Caco-2 (cell line): ENCODE data around the gene GSG1L. TPM values are rescaled to one million over a fixed set of nuclear protein-coding genes. Genes with fewer than 3 reads are reported as not detected.
"Not testable (repeated sequence)": the region's sequence is repeated elsewhere in the genome, so short reads cannot be mapped to it uniquely, and the experiment has no call there.

ENCODE experiments used
- BruUV-seq: library from RNA; stranded (reverse); fragments of 400-500 nt; replicated peaks from 2 replicates; lab custom pipeline; 2021; lab: Mats Ljungman, UMichigan
- CTCF ChIA-PET: fragments of 300-600 bp; sonication (Branson Sonifier 250); formaldehyde crosslinking; loops from one replicate; lab custom pipeline; 2022; ENCODE audit warnings: antibody characterized with exemption; lab: Charles Lee
- POLR2A ChIA-PET: fragments of 300-600 bp; sonication (Branson Sonifier 250); formaldehyde crosslinking; loops from one replicate; lab custom pipeline; 2022; ENCODE audit warnings: antibody characterized with exemption; lab: Charles Lee
- DNase-seq, 2 experiments: peaks; one replicate each; pipeline versions ENCODE4 v3.0.0 to v3.0.0-alpha.2; 2020 to 2022
- H3K27me3 ChIP-seq: replicated peaks from 2 replicates; pipeline ENCODE4 v1.6.0; 2011; ENCODE audit warnings: low read length; ENCODE audit not compliant: control insufficient read depth, insufficient read depth
- H3K36me3 ChIP-seq: 2 replicates; pipeline ENCODE4 v1.5.1; 2011; ENCODE audit warnings: low read length; ENCODE audit not compliant: control insufficient read depth, insufficient read depth
- H3K4me1 ChIP-seq: fragments of 250-450 bp; sonication (Bioruptor Pico); 2 replicates; pipeline ENCODE4 v1.5.1; 2020; ENCODE audit warnings: mild to moderate bottlenecking
- H3K4me3 ChIP-seq: 2 replicates; pipeline ENCODE4 v1.5.1; 2011; ENCODE audit warnings: low read depth, mild to moderate bottlenecking, control low read depth, low read length
- H3K9me3 ChIP-seq: fragments of 250-450 bp; sonication (Bioruptor Pico); 2 replicates; pipeline ENCODE4 v1.5.1; 2020; ENCODE audit warnings: mild to moderate bottlenecking, moderate library complexity
- H3K27ac Mint-ChIP-seq: one replicate; pipeline ENCODE4 v1.8.0; 2022; ENCODE audit warnings: mixed read lengths; ENCODE audit not compliant: unreplicated experiment
- H3K27me3 Mint-ChIP-seq: one replicate; pipeline ENCODE4 v1.8.0; 2022; ENCODE audit warnings: mixed read lengths; ENCODE audit not compliant: insufficient read depth, unreplicated experiment
- H3K36me3 Mint-ChIP-seq: one replicate; pipeline ENCODE4 v1.8.0; 2022; ENCODE audit warnings: mild to moderate bottlenecking, mixed read lengths; ENCODE audit not compliant: insufficient read depth, unreplicated experiment
- H3K4me1 Mint-ChIP-seq: one replicate; pipeline ENCODE4 v1.8.0; 2022; ENCODE audit warnings: low read depth, mixed read lengths; ENCODE audit not compliant: unreplicated experiment
- H3K4me3 Mint-ChIP-seq: one replicate; pipeline ENCODE4 v1.8.0; 2022; ENCODE audit warnings: mild to moderate bottlenecking, moderate library complexity, mixed read lengths; ENCODE audit not compliant: unreplicated experiment
- H3K9me3 Mint-ChIP-seq: one replicate; pipeline ENCODE4 v1.8.0; 2022; ENCODE audit warnings: mixed read lengths; ENCODE audit not compliant: unreplicated experiment
- intact Hi-C: fragments of 100-400 bp; cut with micrococcal nuclease; formaldehyde crosslinking; loops from one replicate; pipeline ENCODE4 v1.10.0; 2022; ENCODE audit not compliant: unreplicated experiment
- total RNA-seq: library from RNA; stranded (reverse); gene quantifications from 2 replicates; pipeline ENCODE4 v1.2.3, GENCODE V29; 2022
- TF ChIP-seq, protein P1 (sequence below), 2 experiments: fragments of 200-600 bp in 1 of 2; IDR thresholded peaks; 1 replicate in 1 of 2; 2 replicates in 1 of 2; pipeline versions ENCODE4 v1.5.1 to v1.8.0; 2011 to 2022; ENCODE audit warnings: antibody characterized with exemption in 1 of 2, control low read depth in 1 of 2, inconsistent platforms in 1 of 2, low read depth in 1 of 2, low read length in 1 of 2, mild to moderate bottlenecking in 1 of 2, moderate library complexity in 1 of 2; ENCODE audit not compliant: insufficient read depth in 1 of 2, severe bottlenecking in 1 of 2, unreplicated experiment in 1 of 2

The GSG1L gene
- total RNA-seq, 1 experiment from 2014 or later, result not detected

DNA sequence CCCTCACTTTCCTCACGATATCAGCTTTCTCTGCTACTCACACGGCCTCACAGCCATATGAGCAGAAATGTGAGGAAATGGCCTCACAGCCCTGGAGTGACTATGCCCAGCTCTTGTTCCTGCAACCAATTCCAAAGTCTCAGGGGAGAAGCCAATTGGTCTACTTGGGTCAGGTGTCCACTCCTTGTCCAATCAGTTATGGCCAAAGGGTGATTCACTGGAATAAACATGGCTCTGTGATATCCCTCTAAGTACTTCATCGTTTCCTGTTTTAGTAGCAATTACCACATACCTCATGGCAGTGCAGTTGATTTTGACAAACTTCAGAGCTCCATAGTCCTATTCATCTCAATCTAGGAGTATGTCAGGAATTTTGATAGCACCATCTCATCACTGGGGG lies 318.2 kb downstream of the GSG1L start:
- CTCF ChIA-PET, result no interaction called here
- no peak overlapping the region for H3K4me3 Mint-ChIP-seq
- POLR2A ChIA-PET, result no interaction called here
- Histone ChIP-seq H3K27me3 (no peaks in the 10 kb centered on the region), H3K4me1 (no peaks in the 10 kb centered on the region), H3K36me3 (no peaks in the 10 kb centered on the region), H3K4me3 (no peak overlapping the region), H3K9me3 (peaks cover 5% of the 10 kb centered on the region; the same call in 1 of the 2 replicates)
- intact Hi-C loops, result no loop called here
- peaks cover 11% of the 10 kb centered on the region for H3K36me3 Mint-ChIP-seq
- H3K4me1 Mint-ChIP-seq, result peaks cover 12% of the 10 kb centered on the region
- TF ChIP-seq, protein P1, sequence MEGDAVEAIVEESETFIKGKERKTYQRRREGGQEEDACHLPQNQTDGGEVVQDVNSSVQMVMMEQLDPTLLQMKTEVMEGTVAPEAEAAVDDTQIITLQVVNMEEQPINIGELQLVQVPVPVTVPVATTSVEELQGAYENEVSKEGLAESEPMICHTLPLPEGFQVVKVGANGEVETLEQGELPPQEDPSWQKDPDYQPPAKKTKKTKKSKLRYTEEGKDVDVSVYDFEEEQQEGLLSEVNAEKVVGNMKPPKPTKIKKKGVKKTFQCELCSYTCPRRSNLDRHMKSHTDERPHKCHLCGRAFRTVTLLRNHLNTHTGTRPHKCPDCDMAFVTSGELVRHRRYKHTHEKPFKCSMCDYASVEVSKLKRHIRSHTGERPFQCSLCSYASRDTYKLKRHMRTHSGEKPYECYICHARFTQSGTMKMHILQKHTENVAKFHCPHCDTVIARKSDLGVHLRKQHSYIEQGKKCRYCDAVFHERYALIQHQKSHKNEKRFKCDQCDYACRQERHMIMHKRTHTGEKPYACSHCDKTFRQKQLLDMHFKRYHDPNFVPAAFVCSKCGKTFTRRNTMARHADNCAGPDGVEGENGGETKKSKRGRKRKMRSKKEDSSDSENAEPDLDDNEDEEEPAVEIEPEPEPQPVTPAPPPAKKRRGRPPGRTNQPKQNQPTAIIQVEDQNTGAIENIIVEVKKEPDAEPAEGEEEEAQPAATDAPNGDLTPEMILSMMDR (IDR thresholded peaks at IDR 0.05; ENCODE audit: insufficient read depth in 1 of 2, low read depth in 1 of 2, low read length in 1 of 2, severe bottlenecking in 1 of 2, unreplicated experiment in 1 of 2), result no peak
- BruUV-seq, result no TSS peak
- DNase-seq, result peak in 1 of 2 experiments; percentile 23
- no peaks in the 10 kb centered on the region for H3K9me3 Mint-ChIP-seq
- no peaks in the 10 kb centered on the region for H3K27me3 Mint-ChIP-seq
- H3K27ac Mint-ChIP-seq, result peak overlapping the region; percentile 83

DNA sequence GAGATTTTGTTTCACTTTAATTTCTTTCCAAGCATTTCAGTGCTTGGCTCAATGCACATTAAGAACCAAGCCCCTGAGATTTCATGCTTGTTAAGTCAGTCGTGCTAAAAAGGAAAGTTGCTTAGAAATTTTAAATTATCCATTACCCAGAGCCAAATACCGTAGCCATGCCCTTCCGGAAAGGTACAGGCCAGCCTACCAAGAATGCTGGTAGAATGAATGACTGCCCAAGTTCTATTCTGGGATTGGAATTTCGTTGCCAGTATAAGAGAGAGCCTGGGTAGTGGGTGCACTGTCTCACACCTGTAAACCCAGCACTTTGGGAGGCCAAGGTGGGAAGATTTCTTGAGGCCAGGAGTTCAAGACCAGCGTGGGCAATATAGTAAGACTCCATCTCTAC lies 319.6 kb downstream of the GSG1L start:
- no TSS peak for BruUV-seq
- intact Hi-C loops, result no loop called here
- no peak overlapping the region for H3K4me3 Mint-ChIP-seq
- H3K4me1 Mint-ChIP-seq, result peaks cover 10% of the 10 kb centered on the region
- H3K27ac Mint-ChIP-seq, result no peak overlapping the region
- Histone ChIP-seq H3K27me3 (no peaks in the 10 kb centered on the region), H3K4me3 (no peak overlapping the region), H3K9me3 (peaks cover 5% of the 10 kb centered on the region; the same call in 1 of the 2 replicates), H3K36me3 (no peaks in the 10 kb centered on the region), H3K4me1 (no peaks in the 10 kb centered on the region)
- TF ChIP-seq, protein P1 (IDR thresholded peaks at IDR 0.05; ENCODE audit: insufficient read depth in 1 of 2, low read depth in 1 of 2, low read length in 1 of 2, severe bottlenecking in 1 of 2, unreplicated experiment in 1 of 2), result no peak
- no peaks in the 10 kb centered on the region for H3K27me3 Mint-ChIP-seq
- H3K36me3 Mint-ChIP-seq, result peaks cover 14% of the 10 kb centered on the region
- CTCF ChIA-PET, result no interaction called here
- POLR2A ChIA-PET, result no interaction called here
- no peaks in the 10 kb centered on the region for H3K9me3 Mint-ChIP-seq
- no peak for DNase-seq

DNA sequence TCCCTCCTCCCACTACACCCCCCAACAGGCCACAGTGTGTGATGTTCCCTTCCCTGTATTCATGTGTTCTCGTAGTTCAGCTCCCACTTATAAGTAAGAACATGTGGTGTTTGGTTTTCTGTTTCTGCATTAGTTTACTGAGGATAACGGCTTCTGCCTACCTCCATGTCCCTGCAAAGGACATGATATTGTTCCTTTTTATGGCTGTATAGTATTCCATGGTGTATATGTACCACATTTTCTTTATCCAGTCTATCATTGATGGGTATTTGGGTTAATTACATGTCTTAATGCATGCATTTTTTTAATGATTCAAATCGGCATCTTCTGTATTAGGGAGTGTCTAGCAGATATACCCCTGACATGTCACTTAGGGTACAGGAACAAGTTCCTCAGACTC lies 320.5 kb downstream of the GSG1L start:
- CTCF ChIA-PET, H3K36me3 ChIP-seq, BruUV-seq, POLR2A ChIA-PET, H3K4me3 Mint-ChIP-seq, H3K4me3 ChIP-seq, intact Hi-C loops, H3K4me1 Mint-ChIP-seq, H3K27me3 Mint-ChIP-seq, H3K4me1 ChIP-seq, DNase-seq, H3K9me3 ChIP-seq, H3K27ac Mint-ChIP-seq, H3K9me3 Mint-ChIP-seq, H3K36me3 Mint-ChIP-seq, H3K27me3 ChIP-seq: not testable (repeated sequence)

DNA sequence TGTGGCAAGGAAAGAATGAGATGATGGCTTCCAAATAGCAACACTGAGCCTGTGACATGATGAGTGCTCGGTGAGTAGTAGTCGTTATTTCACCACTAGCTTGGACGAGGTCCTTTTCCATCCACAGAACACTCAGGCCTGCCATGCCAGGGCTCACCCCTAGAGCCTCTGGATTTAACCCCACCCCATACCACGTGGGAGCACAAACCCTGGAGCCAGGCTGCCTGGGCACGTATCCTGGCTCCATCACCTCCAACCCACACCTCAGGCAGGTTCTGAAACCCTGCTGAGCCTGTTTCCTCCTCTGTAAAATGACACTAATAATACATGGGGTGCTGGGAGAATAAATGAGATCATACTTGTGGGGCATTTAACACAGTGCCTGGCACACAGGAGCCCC lies 321.2 kb downstream of the GSG1L start:
- ChIA-PET CTCF (no interaction called here), POLR2A (no interaction called here)
- Histone ChIP-seq H3K4me3 (no peak overlapping the region), H3K27me3 (no peaks in the 10 kb centered on the region), H3K36me3 (no peaks in the 10 kb centered on the region), H3K9me3 (peaks cover 5% of the 10 kb centered on the region; the same call in 1 of the 2 replicates), H3K4me1 (no peaks in the 10 kb centered on the region)
- Mint-ChIP-seq H3K27ac (no peak overlapping the region), H3K36me3 (peaks cover 10% of the 10 kb centered on the region), H3K4me1 (peaks cover 15% of the 10 kb centered on the region), H3K27me3 (no peaks in the 10 kb centered on the region), H3K4me3 (no peak overlapping the region), H3K9me3 (no peaks in the 10 kb centered on the region)
- no peak for DNase-seq
- intact Hi-C loops, result no loop called here
- TF ChIP-seq, protein P1 (IDR thresholded peaks at IDR 0.05; ENCODE audit: insufficient read depth in 1 of 2, low read depth in 1 of 2, low read length in 1 of 2, severe bottlenecking in 1 of 2, unreplicated experiment in 1 of 2), result no peak
- no TSS peak for BruUV-seq
